ENCODE measurements around the gene RBM38.

RBM38 gene

GRCh38 chr20:57400231-57400701 is 9.1 kb downstream of the RBM38 start:
- no peak overlapping the region for H3K4me3 ChIP-seq
- peak overlapping the region in 4 of 21 experiments; percentile 68 to 89 (median 73) for H3K27ac ChIP-seq

- Histone ChIP-seq H3K27ac (no peak overlapping the region), H3K4me3 (no peak overlapping the region)
Measured at GRCh38 chr20:57400821-57401564, 9.8 kb downstream of the RBM38 start.

- no peak overlapping the region for H3K4me3 ChIP-seq
- no peak overlapping the region for H3K27ac ChIP-seq
Measured at GRCh38 chr20:57401565-57401918, 10.3 kb downstream of the RBM38 start.

- Histone ChIP-seq H3K27ac (no peak overlapping the region), H3K4me3 (no peak overlapping the region)
Measured at GRCh38 chr20:57402206-57403125, 11.3 kb downstream of the RBM38 start.

GRCh38 chr20:57403216-57403615 is 12.0 kb downstream of the RBM38 start:
- Histone ChIP-seq H3K27ac (no peak overlapping the region), H3K4me3 (no peak overlapping the region)

GRCh38 chr20:57404006-57404405 is 12.8 kb downstream of the RBM38 start:
- no peak overlapping the region for H3K4me3 ChIP-seq
- no peak overlapping the region for H3K27ac ChIP-seq

GRCh38 chr20:57404419-57405072 is 13.3 kb downstream of the RBM38 start:
- Histone ChIP-seq H3K4me3 (no peak overlapping the region), H3K27ac (no peak overlapping the region)

GRCh38 chr20:57405236-57406016 is 14.2 kb downstream of the RBM38 start:
- H3K4me3 ChIP-seq, result no peak overlapping the region
- no peak overlapping the region for H3K27ac ChIP-seq

- no peak overlapping the region for H3K27ac ChIP-seq
Measured at GRCh38 chr20:57407541-57407956, 16.4 kb downstream of the RBM38 start.

GRCh38 chr20:57408131-57408530 is 16.9 kb downstream of the RBM38 start:
- Histone ChIP-seq H3K4me3 (no peak overlapping the region), H3K27ac (no peak overlapping the region)

More at GRCh38 chr20:57407541-57407956, 16.4 kb downstream of the RBM38 start:
- H3K4me3 ChIP-seq, result no peak overlapping the region

- no peak overlapping the region for H3K27ac ChIP-seq
- no peak overlapping the region for H3K4me3 ChIP-seq
Measured at GRCh38 chr20:57408536-57409233, 17.5 kb downstream of the RBM38 start.

- Histone ChIP-seq H3K27ac (no peak overlapping the region), H3K4me3 (no peak overlapping the region)
Measured at GRCh38 chr20:57409316-57409671, 18.1 kb downstream of the RBM38 start.

GRCh38 chr20:57409672-57410397 is 18.6 kb downstream of the RBM38 start:
- no peak overlapping the region for H3K27ac ChIP-seq
- H3K4me3 ChIP-seq, result no peak overlapping the region

GRCh38 chr20:57410398-57410920 is 19.3 kb downstream of the RBM38 start:
- H3K4me3 ChIP-seq, result no peak overlapping the region
- H3K27ac ChIP-seq, result no peak overlapping the region

GRCh38 chr20:57410924-57411323 is 19.7 kb downstream of the RBM38 start:
- Histone ChIP-seq H3K4me3 (no peak overlapping the region), H3K27ac (no peak overlapping the region)

GRCh38 chr20:57411406-57412283 is 20.4 kb downstream of the RBM38 start:
- Histone ChIP-seq H3K27ac (no peak overlapping the region), H3K4me3 (no peak overlapping the region)

GRCh38 chr20:57412347-57413029 is 21.3 kb downstream of the RBM38 start:
- no peak overlapping the region for H3K27ac ChIP-seq
- no peak overlapping the region for H3K4me3 ChIP-seq
